ENCODE data around the gene WFIKKN2.
"Not testable (repeated sequence)": the region's sequence is repeated elsewhere in the genome, so short reads cannot be mapped to it uniquely, and the experiment has no call there.

WFIKKN2 gene

GRCh38 chr17:50858486-50859225 is 23.3 kb downstream of the WFIKKN2 start:
- FAIRE-seq = no peak

- not testable (repeated sequence) for FAIRE-seq
Observed at GRCh38 chr17:50859727-50860126, 24.3 kb downstream of the WFIKKN2 start.

- FAIRE-seq = no peak
Observed at GRCh38 chr17:50861334-50861676, 25.9 kb downstream of the WFIKKN2 start.

- FAIRE-seq = no peak
Observed at GRCh38 chr17:50861822-50862528, 26.6 kb downstream of the WFIKKN2 start.

GRCh38 chr17:50863221-50863843 is 27.9 kb downstream of the WFIKKN2 start:
- FAIRE-seq = no peak

- no peak for FAIRE-seq
Observed at GRCh38 chr17:50863931-50864330, 28.5 kb downstream of the WFIKKN2 start.

- no peak for FAIRE-seq
Observed at GRCh38 chr17:50864747-50865059, 29.3 kb downstream of the WFIKKN2 start.

GRCh38 chr17:50865060-50865867 is 29.9 kb downstream of the WFIKKN2 start:
- no peak for FAIRE-seq

GRCh38 chr17:50865868-50866260 is 30.5 kb downstream of the WFIKKN2 start:
- FAIRE-seq = no peak

- no peak for FAIRE-seq
Observed at GRCh38 chr17:50866261-50866949, 31.0 kb downstream of the WFIKKN2 start, which contains the start of gene TOB1. TSS of gene TOB1 (minus strand) at chr17:50866354. CDS start at chr17:50864017, 2,337 bp downstream.

- no peak for FAIRE-seq
Observed at GRCh38 chr17:50866950-50867362, 31.6 kb downstream of the WFIKKN2 start.

- FAIRE-seq = peak; percentile 53
Observed at GRCh38 chr17:50867363-50868139, 32.2 kb downstream of the WFIKKN2 start.

- FAIRE-seq = no peak
Observed at GRCh38 chr17:50868140-50868438, 32.7 kb downstream of the WFIKKN2 start.

GRCh38 chr17:50868602-50869001 is 33.2 kb downstream of the WFIKKN2 start:
- FAIRE-seq = no peak

GRCh38 chr17:50871364-50871763 is 36.0 kb downstream of the WFIKKN2 start:
- no peak for FAIRE-seq

- FAIRE-seq = no peak
Observed at GRCh38 chr17:50871898-50872297, 36.5 kb downstream of the WFIKKN2 start.

- FAIRE-seq = no peak
Observed at GRCh38 chr17:50872710-50873424, 37.5 kb downstream of the WFIKKN2 start.

GRCh38 chr17:50875074-50875473 is 39.7 kb downstream of the WFIKKN2 start:
- FAIRE-seq = no peak

GRCh38 chr17:50877042-50877441 is 41.7 kb downstream of the WFIKKN2 start:
- FAIRE-seq = not testable (repeated sequence)

GRCh38 chr17:50877838-50878237 is 42.5 kb downstream of the WFIKKN2 start:
- FAIRE-seq = no peak

- FAIRE-seq = no peak
Observed at GRCh38 chr17:50879086-50879485, 43.7 kb downstream of the WFIKKN2 start.

All from TTC549 (cell line).